NCI-H226 (cell line): ENCODE data around the gene FBXO34.

ENCODE experiments used
- DNase-seq: peaks from one replicate; pipeline ENCODE4 v3.0.0-alpha.2; 2015

FBXO34 gene

GRCh38 chr14:55383541-55384140, 112.4 kb downstream of the FBXO34 start:
- DNase-seq: no peak

DNA sequence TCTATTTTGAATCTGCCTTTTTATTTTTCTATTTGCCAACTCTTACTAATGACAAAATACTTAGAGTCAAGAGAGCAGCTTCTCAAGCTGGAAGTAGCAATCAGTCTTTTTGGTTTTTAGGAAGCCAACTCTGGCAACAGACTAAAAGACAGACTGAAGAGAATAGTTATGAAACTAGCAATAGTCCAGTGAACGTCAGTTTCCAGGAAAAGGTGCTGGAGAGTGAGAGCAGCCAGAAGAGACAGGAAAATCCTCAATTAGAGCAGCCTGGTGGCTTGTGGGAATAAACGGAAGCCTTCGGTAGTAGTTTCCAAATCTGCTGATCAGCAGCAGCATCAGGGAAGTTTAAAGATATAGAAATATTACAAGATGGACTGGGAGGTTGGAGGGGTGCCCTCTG, 113.3 kb downstream of the FBXO34 start:
- DNase-seq: no peak

GRCh38 chr14:55386037-55386808, 115.0 kb downstream of the FBXO34 start:
- DNase-seq: no peak

DNA sequence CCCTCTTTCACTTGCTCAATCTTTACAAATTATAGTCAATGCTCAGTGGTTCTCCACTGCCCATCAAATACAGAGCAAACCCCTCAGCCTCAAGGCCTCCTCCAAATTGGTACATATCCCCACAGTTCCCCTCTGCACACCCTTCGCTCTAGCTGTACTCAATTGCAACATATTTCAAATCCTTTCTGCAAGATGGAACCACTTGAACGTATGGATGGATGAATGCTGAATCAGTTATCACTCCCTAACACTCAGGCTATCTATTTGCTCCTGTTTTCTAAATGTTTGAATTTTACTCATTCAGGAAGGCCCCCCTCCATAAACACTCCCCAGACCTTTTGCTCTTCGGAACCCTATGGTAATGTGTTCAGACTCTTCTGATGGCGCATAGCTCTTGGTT, 115.9 kb downstream of the FBXO34 start:
- no peak for DNase-seq

DNA sequence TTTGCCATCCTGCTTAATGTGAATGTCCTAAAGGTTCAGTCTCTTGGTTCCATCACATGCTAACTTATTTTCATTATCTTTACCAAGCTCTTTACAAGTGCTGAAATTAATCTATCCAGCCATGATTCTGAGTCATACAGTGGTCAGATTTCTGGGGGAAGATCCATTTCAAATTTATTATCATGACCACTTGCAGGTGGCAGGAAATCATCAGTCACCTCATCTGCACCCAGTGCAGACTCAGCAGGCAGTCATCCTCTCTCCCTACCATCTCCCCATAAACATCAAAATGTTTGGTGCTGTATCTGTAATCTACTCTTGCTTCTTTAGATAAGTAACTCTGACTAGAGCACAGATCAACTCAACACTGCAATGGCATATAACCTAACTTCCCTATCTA, 116.9 kb downstream of the FBXO34 start:
- peak; percentile 73 for DNase-seq

DNA sequence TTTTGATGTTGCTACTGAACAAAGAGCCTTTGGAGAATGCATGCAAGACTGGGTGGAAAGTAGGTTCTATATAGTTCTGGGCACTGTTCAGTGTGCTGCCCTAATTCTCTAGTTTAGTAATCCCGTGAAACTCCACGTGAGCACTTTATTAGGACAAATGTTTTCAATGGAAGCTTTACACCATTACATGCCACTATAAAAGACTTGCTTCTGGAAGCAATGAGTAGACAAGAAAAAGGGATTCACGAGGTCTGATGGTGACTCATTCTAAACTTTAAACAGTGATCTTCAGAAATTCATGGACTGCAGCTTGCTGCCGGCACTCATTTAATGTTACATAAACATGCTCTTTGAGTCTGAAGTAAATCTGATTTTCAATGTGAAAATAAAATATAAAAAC, 118.1 kb downstream of the FBXO34 start:
- DNase-seq: peak; percentile 35

- DNase-seq: peak; percentile 79
Measured at GRCh38 chr14:55398679-55399078, 127.5 kb downstream of the FBXO34 start.

GRCh38 chr14:55399183-55399582, 128.0 kb downstream of the FBXO34 start:
- DNase-seq: no peak

GRCh38 chr14:55399852-55400251, 128.6 kb downstream of the FBXO34 start:
- peak; percentile 16 for DNase-seq

GRCh38 chr14:55401751-55402150, 130.5 kb downstream of the FBXO34 start:
- no peak for DNase-seq
